Cardiac fibroblast (primary cell): Measurements from ENCODE around the gene KIAA0232.
"Not testable (repeated sequence)": the region's sequence is repeated elsewhere in the genome, so short reads cannot be mapped to it uniquely, and the experiment has no call there.

ENCODE experiments used
- DNase-seq, 2 donors: peaks; one replicate each; pipeline versions ENCODE4 v3.0.0 to v3.0.0-alpha.2; 2010; ENCODE audit warnings: low read depth in 2 of 2
- H3K4me3 ChIP-seq, 2 donors: replicated peaks in 1 of 2; 1 replicate in 1 of 2; 2 replicates in 1 of 2; pipeline ENCODE4 v1.5.1; 2011; ENCODE audit warnings: low read depth in 2 of 2, low read length in 2 of 2, mild to moderate bottlenecking in 2 of 2, moderate library complexity in 1 of 2
- TF ChIP-seq, protein P1 (sequence below): IDR thresholded peaks from one replicate; pipeline ENCODE4 v1.5.1; 2011; ENCODE audit warnings: low read depth, mild to moderate bottlenecking, low read length, inconsistent platforms

KIAA0232 gene

GRCh38 chr4:6829086-6829485 lies 46.6 kb downstream of the KIAA0232 start:
- H3K4me3 ChIP-seq: no peak overlapping the region
- TF ChIP-seq, protein P1, sequence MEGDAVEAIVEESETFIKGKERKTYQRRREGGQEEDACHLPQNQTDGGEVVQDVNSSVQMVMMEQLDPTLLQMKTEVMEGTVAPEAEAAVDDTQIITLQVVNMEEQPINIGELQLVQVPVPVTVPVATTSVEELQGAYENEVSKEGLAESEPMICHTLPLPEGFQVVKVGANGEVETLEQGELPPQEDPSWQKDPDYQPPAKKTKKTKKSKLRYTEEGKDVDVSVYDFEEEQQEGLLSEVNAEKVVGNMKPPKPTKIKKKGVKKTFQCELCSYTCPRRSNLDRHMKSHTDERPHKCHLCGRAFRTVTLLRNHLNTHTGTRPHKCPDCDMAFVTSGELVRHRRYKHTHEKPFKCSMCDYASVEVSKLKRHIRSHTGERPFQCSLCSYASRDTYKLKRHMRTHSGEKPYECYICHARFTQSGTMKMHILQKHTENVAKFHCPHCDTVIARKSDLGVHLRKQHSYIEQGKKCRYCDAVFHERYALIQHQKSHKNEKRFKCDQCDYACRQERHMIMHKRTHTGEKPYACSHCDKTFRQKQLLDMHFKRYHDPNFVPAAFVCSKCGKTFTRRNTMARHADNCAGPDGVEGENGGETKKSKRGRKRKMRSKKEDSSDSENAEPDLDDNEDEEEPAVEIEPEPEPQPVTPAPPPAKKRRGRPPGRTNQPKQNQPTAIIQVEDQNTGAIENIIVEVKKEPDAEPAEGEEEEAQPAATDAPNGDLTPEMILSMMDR: no peak
- peak in 1 of 2 donors; percentile 24 for DNase-seq

DNA sequence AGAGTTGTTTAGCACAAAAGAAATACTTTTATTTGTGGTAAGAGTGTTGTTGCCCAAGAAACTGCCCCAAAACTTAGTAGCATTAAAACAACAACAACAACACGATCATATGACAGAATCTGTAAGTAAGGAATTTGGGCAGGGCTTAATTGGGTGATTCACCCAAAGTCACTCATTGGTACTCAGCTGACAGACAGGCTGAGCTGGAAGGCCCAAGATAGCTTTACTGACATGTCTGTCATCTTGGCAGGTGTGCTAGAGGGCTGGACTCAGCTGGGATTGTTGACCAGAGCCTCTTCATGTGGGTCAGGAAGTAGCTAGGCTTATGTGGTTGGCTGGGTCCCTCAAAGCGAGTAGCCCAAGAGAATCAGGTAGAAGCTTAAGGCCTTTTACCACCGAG lies 52.3 kb downstream of the KIAA0232 start:
- no peak overlapping the region for H3K4me3 ChIP-seq
- TF ChIP-seq, protein P1: no peak
- peak; percentile 14 to 57 for DNase-seq

DNA sequence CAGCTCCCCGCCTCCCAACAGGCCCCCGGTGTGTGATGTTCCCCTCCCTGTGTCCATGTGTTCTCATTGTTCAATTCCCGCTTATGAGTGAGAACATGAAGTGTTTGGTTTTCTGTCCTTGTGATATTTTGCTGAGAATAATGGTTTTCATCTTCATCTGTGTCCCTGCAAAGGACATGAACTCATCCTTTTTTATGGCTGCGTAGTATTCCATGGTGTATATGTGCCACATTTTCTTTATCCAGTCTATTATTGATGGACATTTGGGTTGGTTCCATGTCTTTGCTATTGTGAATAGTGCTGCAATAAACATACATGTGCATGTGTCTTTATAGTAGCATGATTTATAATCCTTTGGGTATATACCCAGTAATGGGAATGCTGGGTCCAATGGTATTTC lies 53.1 kb downstream of the KIAA0232 start:
- H3K4me3 ChIP-seq, DNase-seq: not testable (repeated sequence)

GRCh38 chr4:6837106-6837505 lies 54.6 kb downstream of the KIAA0232 start:
- DNase-seq, H3K4me3 ChIP-seq: not testable (repeated sequence)

- DNase-seq: no peak
- H3K4me3 ChIP-seq: no peak overlapping the region
- TF ChIP-seq, protein P1: no peak
Measured at GRCh38 chr4:6839579-6839978, 57.1 kb downstream of the KIAA0232 start.

- no peak overlapping the region for H3K4me3 ChIP-seq
- peak; percentile 17 to 83 for DNase-seq
- TF ChIP-seq, protein P1: no peak
Measured at GRCh38 chr4:6840062-6840976, 57.8 kb downstream of the KIAA0232 start.

GRCh38 chr4:6845027-6845426 lies 62.5 kb downstream of the KIAA0232 start:
- TF ChIP-seq, protein P1: no peak
- no peak for DNase-seq
- H3K4me3 ChIP-seq: no peak overlapping the region

DNA sequence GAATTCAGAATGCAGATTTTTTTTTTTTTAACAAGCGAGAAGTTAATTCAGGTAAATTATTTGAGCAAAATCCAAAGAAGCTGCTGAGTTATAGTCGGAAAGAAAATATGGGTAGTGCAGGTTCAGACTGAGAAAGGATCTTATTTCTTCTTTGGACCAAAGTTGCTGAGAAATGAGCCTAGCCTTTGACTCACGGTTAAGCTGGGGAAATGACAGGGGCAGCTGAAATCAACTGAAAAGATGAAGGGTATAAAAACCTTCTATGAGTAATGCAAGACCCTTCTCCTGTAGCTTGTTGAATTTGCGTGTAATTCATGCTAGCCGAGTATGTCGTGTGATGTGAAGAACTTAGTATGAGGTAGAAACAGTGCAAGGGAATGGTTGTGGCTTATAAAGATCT lies 63.0 kb downstream of the KIAA0232 start:
- no peak overlapping the region for H3K4me3 ChIP-seq
- no peak for DNase-seq
- TF ChIP-seq, protein P1: no peak
